K562 (cell line): ENCODE measurements around the gene ENDOD1. TPM values are rescaled to one million over a fixed set of nuclear protein-coding genes. Genes with fewer than 3 reads are reported as not detected.

ENCODE experiments used
- ATAC-seq: fragments of 200-7000 bp; cut with Tn5 transposase; 3 replicates; pipeline ENCODE4 v1.9.1; 2020; ENCODE audit warnings: moderate library complexity
- BruUV-seq: library from RNA; stranded (reverse); fragments of 400-500 nt; replicated peaks from 2 replicates; lab custom pipeline; 2021; lab: Mats Ljungman, UMichigan
- CTCF ChIA-PET: fragments of 300-600 bp; formaldehyde crosslinking; extraction: SDS; loops from one replicate; lab custom pipeline; 2021; ENCODE audit warnings: low intra/inter-chr PET ratio; lab: Yijun Ruan, JAX
- POLR2A ChIA-PET: fragments of 300-600, 350-650 bp; sonication (Branson Sonifier 250); formaldehyde crosslinking; extraction: SDS; loops from one replicate; lab custom pipeline; 2021; ENCODE audit warnings: antibody characterized with exemption, inconsistent platforms; lab: Yijun Ruan, JAX
- DNase-seq, 4 experiments: peaks; one replicate each; pipeline versions ENCODE4 v3.0.0 to v3.0.0-alpha.2; 2011 to 2018; ENCODE audit warnings: low spot score in 3 of 4, mixed read lengths in 3 of 4; ENCODE audit errors: extremely low read depth in 1 of 4
- FAIRE-seq: peaks from 2 replicates; lab custom pipeline; 2011; peaks lifted over from hg19 to GRCh38; lab: Jason Lieb, UNC
- H2AFZ ChIP-seq: 2 replicates; pipeline ENCODE4 v1.6.0; 2011; ENCODE audit warnings: low read depth, low read length, control low read depth, inconsistent platforms
- H3K27ac ChIP-seq: fragments of 200-600 bp; 3 replicates; pipeline ENCODE4 v1.8.0; 2011; ENCODE audit warnings: low read depth, mild to moderate bottlenecking, control low read depth, inconsistent platforms, low read length, moderate library complexity, mixed read lengths; ENCODE audit errors: extremely low read depth
- H3K27me3 ChIP-seq, 2 experiments: fragments of 300-600 bp in 1 of 2; 2 replicates in 1 of 2; 3 replicates in 1 of 2; pipeline versions ENCODE4 v1.6.0 to v1.8.0; 2011; ENCODE audit warnings: inconsistent platforms in 2 of 2, low read length in 2 of 2, mild to moderate bottlenecking in 1 of 2, mixed read lengths in 1 of 2, moderate library complexity in 1 of 2; ENCODE audit not compliant: control insufficient read depth in 2 of 2, insufficient read depth in 2 of 2
- H3K36me3 ChIP-seq: fragments of 300-600 bp; 3 replicates; pipeline ENCODE4 v1.8.0; 2011; ENCODE audit warnings: mild to moderate bottlenecking, low read length, inconsistent platforms; ENCODE audit not compliant: control insufficient read depth, insufficient read depth
- H3K4me1 ChIP-seq, 2 experiments: fragments of 200-600 bp in 1 of 2; replicated peaks in 1 of 2; 2 replicates in 1 of 2; 3 replicates in 1 of 2; pipeline versions ENCODE4 v1.5.1 to v1.8.0; 2011; ENCODE audit warnings: inconsistent platforms in 2 of 2, low read length in 2 of 2, mild to moderate bottlenecking in 1 of 2, mixed read lengths in 1 of 2, moderate library complexity in 1 of 2; ENCODE audit not compliant: control insufficient read depth in 2 of 2, insufficient read depth in 2 of 2
- H3K4me2 ChIP-seq: 2 replicates; pipeline ENCODE4 v1.6.1; 2011; ENCODE audit warnings: low read length, control low read depth, inconsistent platforms, mixed read lengths; ENCODE audit not compliant: insufficient read depth
- H3K4me3 ChIP-seq: fragments of 200-600 bp; sonication (generic), shearing (Covaris generic); 2 replicates; pipeline ENCODE4 v1.5.1; 2016; ENCODE audit warnings: control low read depth, inconsistent platforms
- H3K79me2 ChIP-seq: fragments of 200-600 bp; 3 replicates; pipeline ENCODE4 v1.8.0; 2011; ENCODE audit warnings: low read length, inconsistent platforms; ENCODE audit not compliant: control insufficient read depth, insufficient read depth
- H3K9ac ChIP-seq, 2 experiments: 2 replicates each; pipeline versions ENCODE4 v1.6.0 to v1.6.1; 2011; ENCODE audit warnings: low read depth in 2 of 2, low read length in 2 of 2, control low read depth in 1 of 2, inconsistent platforms in 1 of 2, mild to moderate bottlenecking in 1 of 2, mixed read lengths in 1 of 2; ENCODE audit not compliant: insufficient read depth in 1 of 2
- H3K9me1 ChIP-seq: one replicate; pipeline ENCODE4 v1.6.0; 2011; ENCODE audit warnings: inconsistent platforms, mild to moderate bottlenecking, low read length, moderate library complexity; ENCODE audit not compliant: control insufficient read depth, insufficient read depth
- H3K9me3 ChIP-seq: replicated peaks from 2 replicates; pipeline ENCODE4 v1.5.1; 2011; ENCODE audit warnings: low read depth, low read length, inconsistent platforms; ENCODE audit not compliant: control insufficient read depth, insufficient read depth
- H4K20me1 ChIP-seq: replicated peaks from 2 replicates; pipeline ENCODE4 v1.6.1; 2011; ENCODE audit warnings: low read length, inconsistent platforms, mixed read lengths; ENCODE audit not compliant: control insufficient read depth, insufficient read depth
- CAMTA2 ChIP-seq: fragments of 250-450 bp; sonication (Bioruptor Pico); conservative IDR thresholded peaks from 2 replicates; pipeline ENCODE4 v1.5.1; 2022
- CEBPB ChIP-seq: fragments of 450-650 bp; IDR thresholded peaks from 2 replicates; pipeline ENCODE4 v1.6.1; 2016; ENCODE audit warnings: missing genetic modification characterization, missing compliant biosample characterization
- CEBPG ChIP-seq, 3 experiments: fragments of 200-800 bp in 1 of 3; sonication (Bioruptor generic) in 1 of 3; sonication (generic) in 1 of 3; formaldehyde crosslinking in 1 of 3; IDR thresholded peaks in 2 of 3; conservative IDR thresholded peaks in 1 of 3; 2 replicates each; pipeline versions ENCODE4 v1.6.1 to v1.8.0; 2016 to 2022; ENCODE audit warnings: missing compliant biosample characterization in 2 of 3, missing genetic modification characterization in 2 of 3, mild to moderate bottlenecking in 1 of 3, missing genetic modification reagents in 1 of 3
- FOXO4 ChIP-seq: fragments of 450-650 bp; formaldehyde crosslinking; IDR thresholded peaks from 2 replicates; pipeline ENCODE4 v1.4.0; 2020; ENCODE audit warnings: mild to moderate bottlenecking, moderate library complexity
- MEIS2 ChIP-seq: fragments of 450-650 bp; IDR thresholded peaks from 2 replicates; pipeline ENCODE4 v1.6.1; 2014; ENCODE audit warnings: mild to moderate bottlenecking; ENCODE audit not compliant: partially characterized antibody
- PBX2 ChIP-seq, 2 experiments: IDR thresholded peaks in 1 of 2; conservative IDR thresholded peaks in 1 of 2; 2 replicates each; pipeline ENCODE4 v1.6.1; 2016; ENCODE audit warnings: low read depth in 2 of 2, mild to moderate bottlenecking in 1 of 2, missing compliant biosample characterization in 1 of 2, missing genetic modification characterization in 1 of 2, moderate library complexity in 1 of 2
- PKNOX1 ChIP-seq: fragments of 450-650 bp; IDR thresholded peaks from 2 replicates; pipeline ENCODE4 v1.6.1; 2016
- RBBP5 ChIP-seq: fragments of 200-600 bp; sonication (generic); IDR thresholded peaks from 2 replicates; pipeline ENCODE4 v1.6.1; 2012; ENCODE audit warnings: borderline replicate concordance, mild to moderate bottlenecking, low read length, control low read depth, inconsistent platforms; ENCODE audit not compliant: insufficient read depth, poor library complexity, severe bottlenecking
- SNIP1 ChIP-seq: fragments of 450-650 bp; IDR thresholded peaks from 2 replicates; pipeline ENCODE4 v1.7.1; 2017; ENCODE audit warnings: low read depth, mild to moderate bottlenecking
- SPI1 ChIP-seq: IDR thresholded peaks from 2 replicates; pipeline ENCODE4 v1.6.1; 2011; ENCODE audit warnings: low read depth, low read length, control low read depth, borderline replicate concordance
- SRF ChIP-seq, 2 experiments: fragments of 250-450, 450-650 bp in 1 of 2; sonication (Bioruptor Pico) in 1 of 2; sonication (generic) in 1 of 2; formaldehyde crosslinking; IDR thresholded peaks; 2 replicates each; pipeline versions ENCODE4 v1.5.0 to v1.5.1; 2020 to 2022; ENCODE audit warnings: mild to moderate bottlenecking in 1 of 2, missing genetic modification reagents in 1 of 2
- WGBS: fragments of 100-300 bp; shearing (Covaris generic); methylation state at CpG from one replicate; pipeline ENCODE4 v1.1.6; 2016; ENCODE audit warnings: low coverage, mixed read lengths; ENCODE audit not compliant: insufficient coverage; ENCODE audit errors: missing lambda C conversion rate; 5-methylcytosine and 5-hydroxymethylcytosine counted together
- in situ Hi-C: fragments of 300-500 bp; cut with MboI; formaldehyde crosslinking; loops from 4 replicates; pipeline ENCODE4 v1.15.0; 2018; ENCODE audit warnings: inconsistent platforms, mixed read lengths
- intact Hi-C: fragments of 100-400 bp; cut with micrococcal nuclease; formaldehyde crosslinking; loops from 2 replicates; pipeline ENCODE4 v1.14.2; 2022
- polyA plus RNA-seq, 8 experiments: library from polyadenylated mRNA; depleted of rRNA in 4 of 8; stranded (reverse) in 5 of 8; unstranded in 3 of 8; fragments of >200 nt; fragmentation: Nextera tagmentation in 2 of 8; fragmentation: Illumina TruSeq in 1 of 8; extraction: Ambion mirVana in 2 of 8; extraction: Trizol in 1 of 8; gene quantifications; 2 replicates each; pipeline versions ENCODE4 v1.2.1 to v1.2.3, GENCODE V29; 2011 to 2014; ENCODE audit warnings: inconsistent platforms in 1 of 8, missing spikeins in 1 of 8
- total RNA-seq, 7 experiments: library from RNA; depleted of rRNA in 6 of 7; stranded (reverse); fragments of >200 nt in 6 of 7; fragmentation: Illumina TruSeq in 2 of 7; extraction: Trizol in 2 of 7; gene quantifications; 2 replicates each; pipeline versions ENCODE4 v1.2.1 to v1.2.3, GENCODE V29; 2011 to 2021; ENCODE audit warnings: low replicate concordance in 1 of 7

ENDOD1 gene
- total and polyA plus RNA-seq, 9 of the 15 experiments (the other 6 are each of a cell fraction or from before 2014, with no cell fraction given) = 4.2 to 11.8 (median 9.3) TPM

- TF ChIP-seq FOXO4 (CRISPR knock-in tag) = no peak
Measured at GRCh38 chr11:95074792-95075563, 14.7 kb upstream of the ENDOD1 start (continued).

GRCh38 chr11:95076416-95076815 lies 13.2 kb upstream of the ENDOD1 start:
- Histone ChIP-seq H2AFZ (no peak overlapping the region), H3K27ac (no peak overlapping the region), H3K79me2 (no peaks in the 10 kb centered on the region), H3K27me3 (no peaks in the 10 kb centered on the region), H4K20me1 (no peaks in the 10 kb centered on the region), H3K36me3 (no peaks in the 10 kb centered on the region), H3K9me1 (no peaks in the 10 kb centered on the region), H3K4me1 (peaks cover 0 to 11% of the 10 kb centered on the region in 2 experiments; a peak in 3 of 5 replicates), H3K9me3 (no peaks in the 10 kb centered on the region), H3K4me2 (no peak overlapping the region), H3K4me3 (no peak overlapping the region), H3K9ac (no peak overlapping the region)
- intact Hi-C loops = no loop called here
- CTCF ChIA-PET = no interaction called here
- POLR2A ChIA-PET = interaction anchor here (1.2 to 1.5 kb wide), 3 partner anchors 12 to 30 kb away, joined by 4 to 5 read pairs (median 4); partner anchors contain the start of gene ENDOD1
- no peak for FAIRE-seq
- DNase-seq = no peak
- in situ Hi-C loops = no loop called here
- WGBS = 0% methylated on average over 1 of the region's 1 CpG
- ATAC-seq = no peak
- no TSS peak for BruUV-seq
- TF ChIP-seq SRF (CRISPR knock-in tag; IDR thresholded peaks at IDR 0.05) = peak; percentile 92 to 99
- TF ChIP-seq PKNOX1 = peak; percentile 37; the same call in 1 of the 2 replicates
- TF ChIP-seq CEBPB (tag) = peak; percentile 97
- TF ChIP-seq PBX2 (CRISPR knock-in tag; IDR thresholded peaks at IDR 0.05; ENCODE audit: low read depth) = no peak
- TF ChIP-seq PBX2 (tag; conservative IDR thresholded peaks at IDR 0.05; ENCODE audit: low read depth) = peak; percentile 86
- TF ChIP-seq RBBP5 = no peak
- TF ChIP-seq CEBPG (CRISPR knock-in tag; IDR thresholded peaks at IDR 0.05) = peak; percentile 89
- peak; percentile 93 to 99 for TF ChIP-seq CEBPG (tag; conservative IDR thresholded peaks at IDR 0.05 in 1 of 2, IDR thresholded peaks at IDR 0.05 in 1 of 2)
- TF ChIP-seq MEIS2 = peak; percentile 87
- no peak for TF ChIP-seq SNIP1
- TF ChIP-seq SPI1 = peak; percentile 90
- no peak for TF ChIP-seq CAMTA2
